Esophagus squamous epithelium (tissue), 5 donors: Measurements from ENCODE around the gene CRTC3. TPM values are rescaled to one million over a fixed set of nuclear protein-coding genes. Genes with fewer than 3 reads are reported as not detected.

Experiments used
- DNase-seq: peaks from one replicate; lab custom pipeline; 2025; lab: John Stamatoyannopoulos, UW
- H3K27ac ChIP-seq, 4 donors: fragments of 200-600 bp; sonication (generic); one replicate each; pipeline ENCODE4 v1.5.1; 2016 to 2019; ENCODE audit warnings: mild to moderate bottlenecking in 1 of 4
- H3K27me3 ChIP-seq, 4 donors: fragments of 200-600 bp; sonication (generic); 1 replicate in 3 of 4; 2 replicates in 1 of 4; pipeline versions ENCODE4 v1.5.1 to v1.6.0; 2017 to 2021; ENCODE audit warnings: antibody characterized with exemption in 1 of 4
- H3K36me3 ChIP-seq, 3 donors: fragments of 200-600 bp; sonication (generic); one replicate each; pipeline ENCODE4 v1.5.1; 2016 to 2019
- H3K4me1 ChIP-seq, 3 donors: fragments of 200-600 bp; sonication (generic); one replicate each; pipeline ENCODE4 v1.5.1; 2017 to 2019
- H3K4me3 ChIP-seq, 4 donors: fragments of 200-600 bp; sonication (generic); 1 replicate in 3 of 4; 2 replicates in 1 of 4; pipeline ENCODE4 v1.5.1; 2016 to 2019; ENCODE audit warnings: mild to moderate bottlenecking in 2 of 4, moderate library complexity in 1 of 4
- H3K9me3 ChIP-seq, 3 donors: fragments of 200-600 bp; sonication (generic); one replicate each; pipeline ENCODE4 v1.5.1; 2016 to 2019
- CTCF ChIP-seq, 6 experiments: fragments of 450-650 bp in 4 of 6; fragments of 200-600 bp in 2 of 6; sonication (generic) in 2 of 6; IDR thresholded peaks; one replicate each; pipeline ENCODE4 v1.5.1; 2016 to 2019; ENCODE audit warnings: antibody characterized with exemption in 6 of 6, mild to moderate bottlenecking in 4 of 6, moderate library complexity in 4 of 6
- POLR2A ChIP-seq, 4 donors: fragments of 450-650 bp; IDR thresholded peaks; one replicate each; pipeline ENCODE4 v1.6.1; 2017; ENCODE audit warnings: antibody characterized with exemption in 4 of 4, mild to moderate bottlenecking in 4 of 4, moderate library complexity in 3 of 4
- WGBS, 2 donors: methylation state at CpG; one replicate each; pipeline ENCODE4 v1.1.5; 2018; 5-methylcytosine and 5-hydroxymethylcytosine counted together
- intact Hi-C: fragments of 100-400 bp; cut with DNase I; formaldehyde crosslinking; loops from one replicate; pipeline ENCODE4 v1.15.0; 2022
- total RNA-seq, 4 donors: library from RNA; depleted of rRNA; stranded (reverse); fragments of >200 nt; gene quantifications; one replicate each; pipeline ENCODE4 v1.1.0, GENCODE V29; 2016
- donor health status: DM: yes; HTN: yes; CAD: no.

Gene CRTC3
- total RNA-seq, 4 donors from 2014 or later = 10.0 to 33.0 (median 13.3) TPM

GRCh38 chr15:90483637-90484036 is 46.1 kb upstream of the CRTC3 start:
- DNase-seq = no peak
- WGBS, 2 donors = 91 to 92% methylated on average over 2 of the region's 2 CpGs
- no peak overlapping the region for H3K4me3 ChIP-seq
- no peak for TF ChIP-seq CTCF (IDR thresholded peaks at IDR 0.05)
- TF ChIP-seq POLR2A (IDR thresholded peaks at IDR 0.05) = no peak
- H3K36me3 ChIP-seq = peaks cover 30 to 100% (median 33%) of the 10 kb centered on the region in 3 donors
- intact Hi-C loops = loop anchor here (10.0 kb wide), 1 partner anchor 159 kb away; no protein-coding TSS in a partner anchor
- no peak overlapping the region for H3K27ac ChIP-seq
- no peaks in the 10 kb centered on the region for H3K4me1 ChIP-seq
- H3K27me3 ChIP-seq = no peaks in the 10 kb centered on the region
- H3K9me3 ChIP-seq = no peaks in the 10 kb centered on the region

- no peak overlapping the region for H3K27ac ChIP-seq
- DNase-seq = no peak
- intact Hi-C loops = loop anchor here (10.0 kb wide), 1 partner anchor 162 kb away; no protein-coding TSS in a partner anchor
- H3K4me3 ChIP-seq = no peak overlapping the region
- no peaks in the 10 kb centered on the region for H3K27me3 ChIP-seq
- 89 to 92% methylated on average over 8 of the region's 8 CpGs for WGBS, 2 donors
- peaks cover 0 to 9% (median 4%) of the 10 kb centered on the region in 3 donors for H3K4me1 ChIP-seq
- TF ChIP-seq POLR2A (IDR thresholded peaks at IDR 0.05) (no peak), CTCF (IDR thresholded peaks at IDR 0.05) (no peak)
- peaks cover 46 to 100% (median 51%) of the 10 kb centered on the region in 3 donors for H3K36me3 ChIP-seq
- H3K9me3 ChIP-seq = no peaks in the 10 kb centered on the region
Measured at GRCh38 chr15:90487186-90487585, 42.5 kb upstream of the CRTC3 start.

GRCh38 chr15:90489514-90489913 is 40.2 kb upstream of the CRTC3 start:
- 50 to 86% methylated on average over 1 of the region's 1 CpG for WGBS, 2 donors

GRCh38 chr15:90489944-90490343 is 39.8 kb upstream of the CRTC3 start:
- Histone ChIP-seq H3K27me3 (no peaks in the 10 kb centered on the region), H3K27ac (no peak overlapping the region), H3K4me1 (peaks cover 0 to 9% (median 4%) of the 10 kb centered on the region in 3 donors), H3K9me3 (no peaks in the 10 kb centered on the region), H3K36me3 (peaks cover 39 to 100% (median 56%) of the 10 kb centered on the region in 3 donors), H3K4me3 (no peak overlapping the region)
- intact Hi-C loops = loop anchor here (10.0 kb wide), 1 partner anchor 165 kb away; no protein-coding TSS in a partner anchor
- 53 to 78% methylated on average over 2 of the region's 2 CpGs for WGBS, 2 donors
- no peak for DNase-seq
- TF ChIP-seq CTCF (IDR thresholded peaks at IDR 0.05) = no peak
- no peak for TF ChIP-seq POLR2A (IDR thresholded peaks at IDR 0.05)

More at GRCh38 chr15:90489514-90489913, 40.2 kb upstream of the CRTC3 start:
- peaks cover 0 to 9% (median 4%) of the 10 kb centered on the region in 3 donors for H3K4me1 ChIP-seq
- TF ChIP-seq POLR2A (IDR thresholded peaks at IDR 0.05) = no peak
- no peak for TF ChIP-seq CTCF (IDR thresholded peaks at IDR 0.05)
- intact Hi-C loops = loop anchor here (10.0 kb wide), 1 partner anchor 165 kb away; no protein-coding TSS in a partner anchor
- peaks cover 42 to 100% (median 55%) of the 10 kb centered on the region in 3 donors for H3K36me3 ChIP-seq
- no peak overlapping the region for H3K4me3 ChIP-seq
- H3K27ac ChIP-seq = no peak overlapping the region
- no peaks in the 10 kb centered on the region for H3K27me3 ChIP-seq
- no peaks in the 10 kb centered on the region for H3K9me3 ChIP-seq
- DNase-seq = no peak

- Histone ChIP-seq H3K9me3 (no peaks in the 10 kb centered on the region), H3K27ac (no peak overlapping the region), H3K4me3 (no peak overlapping the region), H3K27me3 (no peaks in the 10 kb centered on the region), H3K36me3 (peaks cover 28 to 100% (median 65%) of the 10 kb centered on the region in 3 donors), H3K4me1 (peaks cover 0 to 25% (median 4%) of the 10 kb centered on the region in 3 donors)
- intact Hi-C loops = no loop called here
- TF ChIP-seq CTCF (IDR thresholded peaks at IDR 0.05) (no peak), POLR2A (IDR thresholded peaks at IDR 0.05) (no peak)
- no peak for DNase-seq
Measured at GRCh38 chr15:90493647-90494046, 36.1 kb upstream of the CRTC3 start.
